Sigmoid colon (tissue), 4 donors: ENCODE results near the gene ATXN7L3.

Experiments used
- EP300 ChIP-seq, 4 donors: sonication (generic); formaldehyde crosslinking; IDR thresholded peaks; one replicate each; pipeline ENCODE4 v1.6.1; 2017; ENCODE audit warnings: antibody characterized with exemption in 4 of 4
- POLR2A ChIP-seq, 2 donors: fragments of 450-650 bp; IDR thresholded peaks; one replicate each; pipeline ENCODE4 v1.6.1; 2016; ENCODE audit warnings: antibody characterized with exemption in 2 of 2, mild to moderate bottlenecking in 2 of 2, moderate library complexity in 2 of 2
- POLR2AphosphoS5 ChIP-seq, 4 donors: sonication (generic); formaldehyde crosslinking; IDR thresholded peaks; one replicate each; pipeline ENCODE4 v1.6.1; 2017; ENCODE audit warnings: antibody characterized with exemption in 4 of 4
- TF ChIP-seq, protein P1 (sequence below), 4 experiments: fragments of 450-650 bp in 3 of 4; fragments of 200-600 bp in 1 of 4; IDR thresholded peaks; one replicate each; pipeline ENCODE4 v1.5.1; 2016 to 2019; ENCODE audit warnings: antibody characterized with exemption in 4 of 4, mild to moderate bottlenecking in 3 of 4, moderate library complexity in 2 of 4

DNA sequence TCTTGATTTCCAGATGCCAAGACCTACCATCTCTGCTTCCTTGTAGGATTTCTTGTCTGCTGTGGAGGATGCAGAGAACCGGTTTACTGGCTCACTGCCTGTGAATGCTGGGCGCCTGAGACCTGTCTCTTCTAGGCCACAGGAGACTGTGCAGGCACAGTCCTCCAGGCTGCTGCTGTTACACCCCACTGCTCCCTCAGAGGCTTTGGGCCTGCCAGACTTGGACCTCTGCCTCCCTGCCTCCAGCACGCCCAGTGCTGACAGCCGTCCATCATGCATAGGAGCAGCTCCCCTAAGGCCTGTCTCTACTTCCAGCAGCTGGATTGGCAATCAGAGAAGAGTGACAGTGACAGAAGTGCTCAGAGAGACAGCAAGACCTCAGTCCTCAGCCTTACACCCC is 51.9 kb downstream of the ATXN7L3 start:
- TF ChIP-seq POLR2AphosphoS5 (IDR thresholded peaks at IDR 0.05) = no peak
- TF ChIP-seq, protein P1, sequence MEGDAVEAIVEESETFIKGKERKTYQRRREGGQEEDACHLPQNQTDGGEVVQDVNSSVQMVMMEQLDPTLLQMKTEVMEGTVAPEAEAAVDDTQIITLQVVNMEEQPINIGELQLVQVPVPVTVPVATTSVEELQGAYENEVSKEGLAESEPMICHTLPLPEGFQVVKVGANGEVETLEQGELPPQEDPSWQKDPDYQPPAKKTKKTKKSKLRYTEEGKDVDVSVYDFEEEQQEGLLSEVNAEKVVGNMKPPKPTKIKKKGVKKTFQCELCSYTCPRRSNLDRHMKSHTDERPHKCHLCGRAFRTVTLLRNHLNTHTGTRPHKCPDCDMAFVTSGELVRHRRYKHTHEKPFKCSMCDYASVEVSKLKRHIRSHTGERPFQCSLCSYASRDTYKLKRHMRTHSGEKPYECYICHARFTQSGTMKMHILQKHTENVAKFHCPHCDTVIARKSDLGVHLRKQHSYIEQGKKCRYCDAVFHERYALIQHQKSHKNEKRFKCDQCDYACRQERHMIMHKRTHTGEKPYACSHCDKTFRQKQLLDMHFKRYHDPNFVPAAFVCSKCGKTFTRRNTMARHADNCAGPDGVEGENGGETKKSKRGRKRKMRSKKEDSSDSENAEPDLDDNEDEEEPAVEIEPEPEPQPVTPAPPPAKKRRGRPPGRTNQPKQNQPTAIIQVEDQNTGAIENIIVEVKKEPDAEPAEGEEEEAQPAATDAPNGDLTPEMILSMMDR (IDR thresholded peaks at IDR 0.05) = no peak
- TF ChIP-seq POLR2A (IDR thresholded peaks at IDR 0.05) = no peak
- no peak for TF ChIP-seq EP300 (IDR thresholded peaks at IDR 0.05)
